IMR-90 (cell line): Measurements from ENCODE around the gene PRKAR1B.

ENCODE experiments used
- BHLHE40 ChIP-seq: fragments of 150-350 bp; IDR thresholded peaks from 2 replicates; pipeline ENCODE4 v1.6.1; 2016; ENCODE audit warnings: mild to moderate bottlenecking, low read depth, low read length
- CEBPB ChIP-seq: IDR thresholded peaks from 2 replicates; pipeline ENCODE4 v1.6.1; 2012; ENCODE audit warnings: low read depth, low read length, improper control_type of control experiment
- CHD1 ChIP-seq: IDR thresholded peaks from 2 replicates; pipeline ENCODE4 v1.6.1; 2012; ENCODE audit warnings: low read depth, low read length, improper control_type of control experiment
- CTCF ChIP-seq: conservative IDR thresholded peaks from 2 replicates; pipeline ENCODE4 v1.5.1; 2012; ENCODE audit warnings: mild to moderate bottlenecking, low read depth, low read length, improper control_type of control experiment
- MAFK ChIP-seq: IDR thresholded peaks from 2 replicates; pipeline ENCODE4 v1.6.1; 2012; ENCODE audit warnings: low read depth, low read length, improper control_type of control experiment
- MAZ ChIP-seq: IDR thresholded peaks from 2 replicates; pipeline ENCODE4 v1.6.1; 2012; ENCODE audit warnings: low read depth, mild to moderate bottlenecking, low read length, improper control_type of control experiment, moderate library complexity, borderline replicate concordance
- MXI1 ChIP-seq: IDR thresholded peaks from 2 replicates; pipeline ENCODE4 v1.6.1; 2012; ENCODE audit warnings: low read depth, mild to moderate bottlenecking, low read length, moderate library complexity, borderline replicate concordance
- NFE2L2 ChIP-seq: fragments of 150-350 bp; IDR thresholded peaks from 2 replicates; pipeline ENCODE4 v1.6.1; 2016; ENCODE audit warnings: low read depth, mild to moderate bottlenecking, low read length
- POLR2A ChIP-seq: IDR thresholded peaks from 2 replicates; pipeline ENCODE4 v1.6.1; 2012; ENCODE audit warnings: mild to moderate bottlenecking, low read depth, low read length
- RAD21 ChIP-seq: IDR thresholded peaks from 2 replicates; pipeline ENCODE4 v1.6.1; 2012; ENCODE audit warnings: low read length, improper control_type of control experiment
- RCOR1 ChIP-seq: IDR thresholded peaks from 2 replicates; pipeline ENCODE4 v1.6.1; 2012; ENCODE audit warnings: mild to moderate bottlenecking, low read length, improper control_type of control experiment; ENCODE audit not compliant: insufficient replicate concordance
- RFX5 ChIP-seq: IDR thresholded peaks from 2 replicates; pipeline ENCODE4 v1.8.0; 2012; ENCODE audit warnings: low read depth, mild to moderate bottlenecking, low read length, moderate library complexity
- SMC3 ChIP-seq: fragments of 150-350 bp; IDR thresholded peaks from 2 replicates; pipeline ENCODE4 v1.6.1; 2016; ENCODE audit warnings: low read depth, mild to moderate bottlenecking, antibody characterized with exemption, low read length, moderate library complexity
- USF2 ChIP-seq: fragments of 150-350 bp; IDR thresholded peaks from 2 replicates; pipeline ENCODE4 v1.6.1; 2017; ENCODE audit warnings: mild to moderate bottlenecking, antibody characterized with exemption, low read length, low read depth

GRCh38 chr7:621572-622285 is 105.4 kb downstream of the PRKAR1B start:
- TF ChIP-seq RFX5, result no peak
- no peak for TF ChIP-seq POLR2A
- no peak for TF ChIP-seq RAD21
- TF ChIP-seq CTCF, result no peak
- no peak for TF ChIP-seq BHLHE40
- TF ChIP-seq CHD1, result no peak
- no peak for TF ChIP-seq MAFK
- TF ChIP-seq MXI1, result no peak
- no peak for TF ChIP-seq NFE2L2
- TF ChIP-seq SMC3, result no peak
- TF ChIP-seq MAZ, result no peak
- no peak for TF ChIP-seq CEBPB
- no peak for TF ChIP-seq USF2
- no peak for TF ChIP-seq RCOR1
